H54 (cell line): ENCODE results near the gene MICU1.
"Not testable (repeated sequence)": the region's sequence is repeated elsewhere in the genome, so short reads cannot be mapped to it uniquely, and the experiment has no call there.

ENCODE experiments used
- DNase-seq: peaks from one replicate; pipeline ENCODE4 v3.0.0; 2011; ENCODE audit warnings: low spot score, mixed read lengths; ENCODE audit not compliant: insufficient read length
- FAIRE-seq: peaks from 3 replicates; lab custom pipeline; 2011; peaks lifted over from hg19 to GRCh38; lab: Jason Lieb, UNC
- POLR2A ChIP-seq: IDR thresholded peaks from 2 replicates; pipeline ENCODE4 v1.6.1; 2011; ENCODE audit warnings: low read depth, mild to moderate bottlenecking, low read length

MICU1 gene, protein sequence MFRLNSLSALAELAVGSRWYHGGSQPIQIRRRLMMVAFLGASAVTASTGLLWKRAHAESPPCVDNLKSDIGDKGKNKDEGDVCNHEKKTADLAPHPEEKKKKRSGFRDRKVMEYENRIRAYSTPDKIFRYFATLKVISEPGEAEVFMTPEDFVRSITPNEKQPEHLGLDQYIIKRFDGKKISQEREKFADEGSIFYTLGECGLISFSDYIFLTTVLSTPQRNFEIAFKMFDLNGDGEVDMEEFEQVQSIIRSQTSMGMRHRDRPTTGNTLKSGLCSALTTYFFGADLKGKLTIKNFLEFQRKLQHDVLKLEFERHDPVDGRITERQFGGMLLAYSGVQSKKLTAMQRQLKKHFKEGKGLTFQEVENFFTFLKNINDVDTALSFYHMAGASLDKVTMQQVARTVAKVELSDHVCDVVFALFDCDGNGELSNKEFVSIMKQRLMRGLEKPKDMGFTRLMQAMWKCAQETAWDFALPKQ

DNA sequence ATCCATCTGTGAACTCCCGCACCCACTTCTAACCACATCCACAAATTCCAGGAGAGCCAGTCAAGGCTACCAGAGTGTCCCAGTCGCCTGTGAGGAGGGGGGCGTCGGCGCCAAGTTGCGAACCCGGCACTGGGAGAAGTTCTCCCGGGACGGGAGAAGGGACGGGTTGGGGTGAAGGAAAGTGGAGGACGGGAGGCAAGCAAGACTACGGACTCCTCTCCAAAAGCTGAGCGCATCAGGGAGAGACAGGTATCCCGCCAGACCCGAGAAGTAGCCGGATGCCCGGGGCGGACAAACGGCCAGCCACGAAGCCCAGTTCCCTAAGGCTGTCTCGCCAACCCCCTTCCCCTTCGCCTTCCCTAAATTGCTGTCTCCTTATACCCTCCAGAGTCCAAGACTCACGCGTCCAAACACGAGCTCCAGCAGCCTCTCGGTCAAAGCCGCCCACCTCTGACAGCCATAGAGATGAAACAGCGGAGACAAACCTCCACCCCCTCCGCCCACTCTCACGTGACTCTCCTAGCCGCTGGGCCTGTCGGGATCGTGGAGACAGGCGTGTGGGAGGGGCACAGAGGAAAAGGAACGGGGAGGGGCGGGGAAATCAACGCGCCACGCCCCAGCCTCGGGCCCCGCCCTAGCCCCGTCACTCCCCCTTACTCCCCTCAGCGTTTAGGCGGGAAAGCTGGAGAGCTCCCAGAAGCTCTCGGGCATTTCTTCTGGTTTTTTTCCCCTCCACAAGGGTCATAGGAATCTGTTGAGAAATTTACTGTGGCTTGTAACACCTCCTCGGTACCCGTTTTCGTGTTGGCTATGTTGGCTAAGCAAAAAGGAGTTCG, at the start of gene MICU1:
Gene MICU1, minus strand, starts transcription at position 472 of the 836 bp plus-strand sequence. CDS start 59,286 bp downstream, outside the sequence.
- TF ChIP-seq POLR2A, result peak; percentile 82
- DNase-seq, result peak; percentile 95
- peak; percentile 97 for FAIRE-seq

DNA sequence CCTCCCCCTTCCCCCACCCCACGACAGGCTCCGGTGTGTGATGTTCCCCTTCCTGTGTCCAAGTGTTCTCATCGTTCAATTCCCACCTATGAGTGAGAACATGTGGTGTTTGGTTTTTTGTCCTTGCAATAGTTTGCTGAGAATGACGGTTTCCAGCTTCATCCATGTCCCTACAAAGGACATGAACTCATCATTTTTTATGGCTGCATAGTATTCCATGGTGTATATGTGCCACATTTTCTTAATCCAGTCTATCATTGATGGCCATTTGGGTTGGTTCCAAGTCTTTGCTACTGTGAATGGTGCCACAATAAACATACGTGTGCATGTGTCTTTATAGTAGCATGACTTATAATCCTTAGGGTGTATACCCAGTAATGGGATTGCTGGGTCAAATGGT, 48.3 kb upstream of the MICU1 start:
- not testable (repeated sequence) for FAIRE-seq, DNase-seq

DNA sequence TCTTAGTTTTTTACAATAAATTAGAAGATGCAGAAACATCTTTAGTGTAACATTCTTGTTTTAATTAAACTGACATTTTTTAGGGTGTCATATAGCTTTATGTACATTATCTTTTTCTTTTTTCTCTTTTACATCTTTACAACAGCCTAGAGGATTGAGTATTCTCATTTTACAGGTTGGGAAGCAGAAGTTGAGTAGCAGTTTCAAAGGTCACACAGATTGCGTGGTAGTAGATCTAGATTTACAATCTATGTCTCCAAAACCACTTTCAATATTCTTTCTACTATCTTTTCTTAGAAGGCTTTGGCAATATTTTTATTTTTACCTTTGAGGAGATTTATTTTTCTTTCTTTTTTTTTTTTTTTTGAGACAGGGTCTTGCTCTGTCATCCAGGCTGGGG, 47.4 kb upstream of the MICU1 start:
- FAIRE-seq, result no peak
- TF ChIP-seq POLR2A, result no peak

DNA sequence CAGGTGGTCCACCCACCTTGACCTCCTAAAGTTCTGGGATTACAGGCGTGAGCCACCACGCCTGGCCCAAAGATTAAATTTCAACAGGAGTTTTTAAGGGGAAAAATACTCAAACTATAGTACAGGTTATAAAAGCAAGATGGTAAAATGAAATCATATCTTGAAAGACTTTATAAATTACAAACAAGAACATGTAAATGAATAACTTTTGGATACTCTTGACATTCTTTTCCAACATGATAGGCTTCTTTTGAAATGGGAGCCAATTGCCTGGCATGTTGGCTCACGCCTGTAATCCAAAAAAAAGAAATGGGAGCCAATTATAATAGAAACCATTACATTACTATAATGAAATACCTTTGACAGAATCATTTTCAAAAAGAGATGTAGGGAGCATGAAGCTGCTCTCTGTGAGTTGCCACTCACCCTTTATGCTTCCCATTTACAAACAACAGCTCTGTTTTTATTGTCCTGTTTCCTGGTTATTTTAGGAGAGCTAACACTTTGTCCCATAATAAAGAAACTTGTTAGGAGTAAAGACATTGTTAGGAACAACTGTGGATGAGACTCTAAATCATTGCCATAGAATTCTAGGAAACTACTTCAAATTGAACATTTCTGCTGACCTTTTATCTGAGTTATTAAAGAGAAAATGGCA, 41.5 kb upstream of the MICU1 start:
- no peak for FAIRE-seq
- TF ChIP-seq POLR2A, result no peak

More for the DNA sequence above, 47.4 kb upstream of the MICU1 start:
- no peak for DNase-seq

DNA sequence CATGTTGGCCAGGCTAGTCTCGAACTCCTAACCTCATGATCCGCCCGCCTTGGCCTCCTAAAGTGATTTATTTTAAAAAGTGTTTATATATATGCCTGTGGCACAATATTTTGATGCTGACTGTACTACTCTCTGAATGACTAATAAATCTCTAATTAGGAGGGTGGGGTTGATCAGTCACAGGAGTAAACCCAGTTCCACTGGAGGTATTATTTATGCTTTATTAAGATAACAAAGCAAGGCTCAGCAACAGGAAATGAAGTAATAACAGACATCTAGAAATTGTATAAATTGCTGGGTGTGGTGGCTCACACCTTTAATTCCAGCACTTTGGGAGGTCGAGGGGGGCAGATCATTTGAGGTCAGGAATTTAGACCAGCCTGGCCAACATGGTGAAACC, 40.0 kb upstream of the MICU1 start:
- peak; percentile 43 for FAIRE-seq
- TF ChIP-seq POLR2A, result no peak
- peak; percentile 33 for DNase-seq

More for the DNA sequence above, 41.5 kb upstream of the MICU1 start:
- no peak for DNase-seq

DNA sequence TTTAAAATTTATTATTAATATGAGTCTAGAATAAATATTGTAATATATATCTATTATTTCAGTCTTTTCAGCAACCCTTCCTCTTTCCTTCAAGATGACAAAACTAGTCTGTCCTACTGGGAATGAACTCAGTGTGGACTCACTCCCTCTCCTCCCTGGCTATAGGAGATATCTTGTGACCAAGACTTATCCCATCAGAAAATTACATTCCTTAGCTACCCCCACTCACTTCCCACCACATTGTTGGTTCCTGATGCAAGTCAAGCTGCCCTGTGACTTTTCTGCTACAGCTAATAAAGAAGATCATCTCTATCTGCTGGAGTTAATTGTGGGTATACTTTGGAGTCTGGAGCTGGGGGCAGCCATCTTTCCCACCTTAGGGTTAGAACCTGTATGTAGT, 38.1 kb upstream of the MICU1 start:
- DNase-seq (no peak), FAIRE-seq (no peak)
- TF ChIP-seq POLR2A, result no peak

DNA sequence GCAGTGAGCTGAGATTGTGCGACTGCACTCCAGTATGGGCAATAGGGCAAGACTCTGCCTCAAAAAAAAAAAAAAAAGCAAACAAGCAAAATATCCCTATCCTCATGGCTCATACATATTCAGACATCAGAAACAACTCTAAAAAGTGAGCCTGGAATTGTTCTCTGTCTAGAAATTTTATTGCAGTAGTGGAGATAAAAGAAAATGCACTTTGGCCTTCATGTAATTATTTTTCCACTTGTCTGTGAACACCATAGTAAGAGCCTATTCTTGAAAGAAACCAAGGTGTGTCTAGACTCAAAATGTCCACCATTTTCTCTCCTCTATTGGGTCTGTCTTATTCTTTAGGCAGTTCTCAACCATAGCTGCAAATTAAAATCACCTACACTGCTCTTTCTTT, 35.6 kb upstream of the MICU1 start:
- no peak for FAIRE-seq

DNA sequence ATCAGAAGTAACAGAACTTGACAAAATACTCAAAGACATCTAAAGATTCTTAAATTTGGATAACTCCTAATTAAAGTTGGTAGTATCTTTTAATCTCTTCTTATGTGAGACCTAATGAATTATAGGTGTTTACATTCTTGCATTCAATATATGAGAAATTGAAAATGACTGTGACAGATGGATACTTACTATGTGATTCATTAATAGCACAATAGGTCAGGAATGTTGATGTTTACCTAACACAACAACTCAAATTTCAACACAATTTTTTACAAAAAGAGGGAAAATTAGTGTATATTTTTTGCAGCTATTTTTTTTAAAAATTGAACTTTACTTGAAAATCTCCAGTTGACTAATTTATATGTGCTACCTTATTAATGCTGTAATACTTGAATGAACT, 34.3 kb upstream of the MICU1 start:
- no peak for TF ChIP-seq POLR2A
- FAIRE-seq, result no peak
- no peak for DNase-seq

More for the DNA sequence above, 35.6 kb upstream of the MICU1 start:
- no peak for DNase-seq
- TF ChIP-seq POLR2A, result no peak

DNA sequence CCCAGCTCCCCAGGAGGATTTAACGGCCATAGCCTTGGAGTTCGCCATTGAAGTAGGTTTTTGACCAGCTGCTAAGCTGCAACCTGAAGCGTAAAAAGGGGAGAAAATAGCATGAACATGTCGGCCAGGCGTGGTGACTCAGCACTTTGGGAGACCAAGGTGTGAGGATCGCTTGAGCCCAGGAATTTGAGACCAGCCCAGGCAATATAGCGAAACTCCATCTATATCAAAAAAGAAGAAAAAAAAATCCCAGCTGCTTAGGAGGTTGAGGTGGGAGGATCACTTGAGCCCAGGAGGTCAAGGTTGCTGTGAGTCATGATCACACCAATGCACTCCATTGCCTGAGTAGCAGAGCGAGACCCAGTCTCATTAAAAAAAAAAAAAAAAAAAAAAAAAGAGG, 33.8 kb upstream of the MICU1 start:
- DNase-seq, result no peak
- no peak for TF ChIP-seq POLR2A
- FAIRE-seq, result peak; percentile 61

DNA sequence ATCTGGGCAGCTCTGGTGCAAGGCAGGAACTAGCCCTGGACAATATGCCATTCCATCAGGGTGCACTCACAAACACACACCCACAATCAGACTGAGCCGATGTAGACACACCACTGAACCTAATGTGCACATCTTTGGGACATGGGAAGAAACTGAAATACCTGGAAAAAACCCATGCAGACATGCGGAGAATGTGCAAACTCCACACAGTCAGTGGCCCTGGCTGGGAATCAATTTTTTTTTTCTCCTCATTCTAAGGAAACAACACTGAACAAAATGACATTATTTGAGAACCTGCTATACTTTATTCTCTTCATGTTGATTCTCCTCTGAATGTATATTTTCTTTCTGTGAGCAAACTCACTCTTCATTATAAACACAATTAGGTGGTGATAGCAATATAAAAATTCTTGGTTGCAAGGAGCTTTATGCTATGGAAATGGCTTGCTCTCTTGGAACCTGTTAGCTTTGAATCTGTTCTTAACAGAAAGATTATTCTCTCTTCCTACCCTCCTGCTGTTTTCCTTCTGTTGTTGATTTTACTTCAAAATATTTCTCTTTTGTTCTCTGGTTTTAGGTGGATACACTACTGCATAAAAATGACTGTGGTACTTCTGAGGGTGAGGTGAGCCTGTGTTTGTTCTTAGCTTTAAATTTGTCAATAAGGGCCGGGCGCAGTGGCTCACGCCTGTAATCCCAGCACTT, 33.0 kb upstream of the MICU1 start:
- TF ChIP-seq POLR2A, result no peak
- DNase-seq (no peak), FAIRE-seq (no peak)

DNA sequence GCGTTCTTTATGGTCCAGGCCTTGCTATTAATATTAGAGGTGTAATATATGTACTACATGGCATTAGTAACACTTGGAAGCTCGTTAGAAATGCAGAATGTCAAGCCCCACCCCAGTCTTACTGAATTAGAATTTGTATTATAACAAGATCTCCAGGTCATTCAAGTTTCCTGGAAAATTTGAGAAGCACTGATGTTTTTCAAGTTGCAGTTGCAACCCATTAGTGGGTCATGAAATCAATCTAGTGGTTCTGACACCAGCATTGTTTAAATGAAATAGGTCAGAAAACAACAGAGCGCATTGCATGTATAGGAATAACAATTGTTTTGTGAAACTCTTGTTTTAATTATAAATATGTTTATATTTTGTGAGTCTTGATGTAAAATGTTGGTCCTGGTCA, 28.8 kb upstream of the MICU1 start:
- DNase-seq (no peak), FAIRE-seq (no peak)
- TF ChIP-seq POLR2A, result no peak

DNA sequence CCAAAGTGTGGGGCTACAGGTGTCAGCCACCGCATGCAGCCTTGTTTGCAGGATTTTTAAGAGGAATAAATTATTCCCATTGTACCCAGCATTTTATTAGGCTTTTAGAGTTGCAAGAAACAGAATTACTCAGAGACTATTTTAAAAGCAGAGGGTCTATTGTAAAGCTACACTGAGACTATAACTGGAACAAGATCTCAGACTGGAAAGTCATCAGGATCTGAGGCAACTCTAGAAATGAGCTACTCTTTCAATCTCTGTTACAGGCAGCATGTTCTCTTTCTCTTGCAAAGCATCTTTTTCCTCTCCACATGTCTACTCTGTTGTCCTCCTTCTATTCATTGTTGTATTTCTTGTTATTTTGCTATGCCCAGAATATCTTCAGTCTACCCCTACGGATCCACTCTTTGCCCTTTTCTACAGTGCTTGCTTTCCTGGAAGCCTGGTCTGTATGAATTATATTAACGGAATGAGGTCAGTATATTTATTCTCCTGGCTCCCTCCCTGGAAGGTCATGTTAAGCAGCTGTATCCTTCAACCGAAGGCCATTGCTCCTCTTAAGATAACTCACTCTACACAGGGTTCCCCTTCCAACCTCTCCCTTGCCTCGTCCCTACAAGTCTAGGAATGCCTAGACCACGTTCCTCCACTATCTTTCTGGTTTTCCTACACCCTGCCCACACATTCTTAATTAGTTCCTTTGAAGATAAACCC, 27.7 kb upstream of the MICU1 start:
- DNase-seq (no peak), FAIRE-seq (no peak)
- no peak for TF ChIP-seq POLR2A

DNA sequence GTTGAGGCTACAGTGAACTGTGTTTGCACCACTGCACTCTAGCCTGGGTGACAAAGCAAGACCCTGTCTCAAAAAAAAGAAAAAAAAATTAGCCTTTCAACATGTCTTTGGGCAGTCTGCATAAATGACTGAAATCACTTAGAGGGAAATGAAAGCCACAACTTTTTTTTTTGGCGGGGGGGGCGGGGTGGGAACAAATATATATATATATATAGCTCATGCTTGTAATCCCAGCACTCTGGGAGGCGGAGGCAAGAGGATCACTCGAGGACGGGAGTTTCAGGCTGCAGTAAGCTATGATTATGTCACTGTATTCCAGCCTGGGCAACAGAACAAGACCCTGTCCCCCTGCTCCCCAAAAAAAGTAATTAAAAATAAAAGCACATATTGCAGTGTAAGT, 23.4 kb upstream of the MICU1 start:
- DNase-seq, result no peak
- no peak for TF ChIP-seq POLR2A
- no peak for FAIRE-seq
